HEK293 (cell line): ENCODE data around the gene THEM4.

Source experiments
- SP2 ChIP-seq: fragments of 450-650 bp; formaldehyde crosslinking; IDR thresholded peaks from 2 replicates; pipeline ENCODE4 v1.5.1; 2016; ENCODE audit warnings: missing biosample characterization, missing genetic modification characterization
- ZBTB8A ChIP-seq: fragments of 450-650 bp; formaldehyde crosslinking; IDR thresholded peaks from 2 replicates; pipeline ENCODE4 v1.5.1; 2016; ENCODE audit warnings: missing biosample characterization, missing genetic modification characterization
- ZNF558 ChIP-seq: fragments of 450-650 bp; formaldehyde crosslinking; IDR thresholded peaks from 2 replicates; pipeline ENCODE4 v1.5.1; 2016; ENCODE audit warnings: missing biosample characterization, missing genetic modification characterization

DNA sequence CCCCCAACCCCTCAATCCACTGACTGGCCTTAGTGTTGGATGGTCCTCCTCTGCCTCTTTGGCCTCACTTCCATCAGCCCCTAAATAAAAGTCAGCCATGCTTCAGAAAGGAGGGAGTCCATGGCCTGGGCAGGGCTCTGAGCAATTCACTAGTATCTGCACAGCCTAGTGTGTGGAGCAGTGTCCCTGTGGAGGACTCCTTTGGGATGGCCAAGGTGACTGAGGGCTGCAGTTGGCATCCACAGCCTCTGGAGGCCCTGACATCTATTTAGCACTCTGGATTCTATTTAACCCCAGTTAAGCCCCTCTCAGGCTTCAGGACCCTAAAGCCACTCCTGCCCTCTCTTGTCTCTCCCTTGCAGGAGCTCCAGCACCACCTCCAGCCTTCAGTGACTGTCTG, 59.4 kb downstream of the THEM4 start:
- no peak for TF ChIP-seq ZNF558 (tag by site-specific recombination)
- no peak for TF ChIP-seq ZBTB8A (tag by site-specific recombination)
- no peak for TF ChIP-seq SP2 (tag by site-specific recombination)
